EH (cell line): ENCODE measurements around the gene PAIP1.
"Not testable (repeated sequence)": the region's sequence is repeated elsewhere in the genome, so short reads cannot be mapped to it uniquely, and the experiment has no call there.

ENCODE experiments used
- DNase-seq: peaks from one replicate; pipeline ENCODE4 v3.0.0-alpha.2; 2015; ENCODE audit warnings: low read depth

PAIP1 gene

DNA sequence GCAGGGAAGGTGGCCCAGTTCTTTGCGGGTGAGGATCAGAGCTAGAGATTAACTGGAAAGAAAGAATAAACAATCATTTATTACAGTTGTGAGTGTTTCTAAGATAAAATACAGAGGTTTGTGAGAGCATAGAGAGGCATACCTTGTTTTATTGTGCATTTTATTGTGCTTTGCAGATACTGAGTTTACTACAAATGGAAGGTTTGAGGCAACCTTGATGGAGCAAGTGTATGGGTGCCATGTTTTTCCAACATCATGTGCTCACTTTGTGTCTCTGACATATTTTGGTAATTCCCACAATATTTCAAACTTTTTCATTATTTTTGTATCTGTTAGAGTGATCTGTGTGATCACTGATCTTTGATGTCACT, 41.2 kb downstream of the PAIP1 start:
- no peak for DNase-seq

- DNase-seq, result peak; percentile 97
These were observed 41.8 kb downstream of the PAIP1 start, which contains the start of gene C5orf34 for GRCh38 chr5:43514816-43515677. TSS of gene C5orf34 (minus strand) at chr5:43515148. CDS start at chr5:43509339, 5,809 bp downstream.

GRCh38 chr5:43514471-43514815, 42.4 kb downstream of the PAIP1 start:
- DNase-seq, result peak; percentile 81

DNA sequence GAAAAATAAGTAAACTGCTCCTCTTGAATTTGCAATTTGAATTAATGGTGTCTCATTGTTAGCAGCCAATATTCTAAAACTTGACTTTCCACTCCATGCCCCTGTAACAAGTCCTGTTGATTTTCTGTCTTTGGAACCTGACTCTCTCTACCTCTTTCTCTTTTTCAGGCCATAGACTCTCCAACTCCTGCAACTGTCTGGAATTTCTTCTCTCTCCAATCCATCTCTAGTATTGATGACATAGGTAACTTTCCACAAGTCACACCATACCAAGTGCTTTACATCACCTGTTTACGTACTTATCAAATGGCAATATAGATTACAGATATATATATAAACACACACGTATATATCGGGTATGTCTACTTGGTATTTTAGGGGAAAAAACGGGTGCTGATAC, 42.9 kb downstream of the PAIP1 start:
- no peak for DNase-seq

DNA sequence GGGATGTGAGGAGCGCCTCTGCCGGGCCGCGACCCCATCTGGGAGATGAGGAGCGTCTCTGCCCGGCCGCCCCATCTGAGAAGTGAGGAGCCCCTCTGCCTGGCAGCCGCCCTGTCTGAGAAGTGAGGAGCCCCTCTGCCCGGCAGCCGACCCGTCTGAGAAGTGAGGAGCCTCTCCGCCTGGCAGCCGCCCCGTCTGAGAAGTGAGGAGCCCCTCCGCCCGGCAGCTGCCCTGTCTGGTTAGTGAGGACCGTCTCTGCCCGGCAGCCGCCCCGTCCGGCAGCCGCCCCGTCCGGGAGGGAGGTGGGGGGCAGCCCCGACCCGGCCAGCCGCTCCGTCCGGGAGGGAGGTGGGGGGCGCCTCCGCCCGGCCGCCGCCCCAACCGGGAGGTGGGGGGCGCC, 45.8 kb downstream of the PAIP1 start:
- not testable (repeated sequence) for DNase-seq

DNA sequence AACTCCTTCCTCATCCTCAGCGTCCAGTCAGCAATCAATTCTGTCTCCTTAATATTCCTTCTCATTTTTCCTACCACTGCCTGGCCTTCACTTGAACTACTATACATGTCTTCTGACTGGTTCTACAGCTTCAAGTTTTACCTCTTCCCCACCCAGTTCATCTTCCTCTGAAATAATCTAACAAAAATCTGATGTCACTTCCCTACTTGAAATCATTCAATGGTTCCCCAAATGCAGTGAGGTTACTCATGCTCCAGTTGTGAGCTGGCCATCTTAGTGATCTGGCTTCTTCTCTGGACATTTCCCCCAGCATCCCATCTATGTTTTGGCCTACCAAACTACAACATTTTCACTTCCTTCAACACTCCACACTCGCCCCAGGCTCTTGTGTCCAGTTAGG, 58.3 kb downstream of the PAIP1 start:
- no peak for DNase-seq

- no peak for DNase-seq
These were observed 59.4 kb downstream of the PAIP1 start for GRCh38 chr5:43497311-43498104.

DNA sequence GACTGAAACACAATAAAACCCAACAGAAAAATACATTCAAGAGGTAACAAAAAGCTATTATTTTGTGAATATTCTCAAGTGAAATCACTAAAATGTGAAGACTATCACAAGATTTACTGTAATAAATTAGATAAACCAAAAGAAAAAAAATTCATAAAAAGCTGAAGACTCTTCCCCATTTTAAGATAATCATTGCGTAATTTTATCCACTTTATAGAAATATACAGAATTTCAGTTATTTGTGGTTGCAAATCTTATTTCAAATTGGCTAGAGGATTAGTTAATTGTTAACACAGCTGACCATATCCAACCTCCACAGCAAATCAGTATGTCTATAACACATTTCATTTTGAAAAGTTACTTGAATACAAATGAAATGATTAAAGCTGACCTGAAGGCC, 65.6 kb downstream of the PAIP1 start:
- DNase-seq, result no peak

GRCh38 chr5:43486353-43486752, 70.5 kb downstream of the PAIP1 start:
- no peak for DNase-seq

DNA sequence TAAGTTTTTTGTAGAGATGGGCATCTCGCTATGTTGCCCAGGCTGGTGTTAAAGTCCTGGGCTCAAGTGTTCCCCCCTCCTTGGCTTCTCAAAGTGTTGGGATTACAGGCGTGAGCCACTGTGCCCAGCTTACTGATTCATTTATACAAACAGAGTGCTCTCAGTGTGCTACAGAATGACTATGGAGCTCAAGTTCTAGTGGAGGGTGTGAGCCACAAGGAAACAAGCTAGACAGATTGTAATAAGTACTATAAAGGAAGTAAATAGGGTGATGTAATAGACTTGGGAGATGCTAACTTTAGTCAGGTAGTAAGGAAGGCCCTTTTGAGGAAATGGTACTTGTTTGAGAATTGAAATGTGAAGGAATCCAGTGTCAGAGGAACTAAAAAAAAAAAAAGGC, 71.5 kb downstream of the PAIP1 start:
- DNase-seq, result no peak

DNA sequence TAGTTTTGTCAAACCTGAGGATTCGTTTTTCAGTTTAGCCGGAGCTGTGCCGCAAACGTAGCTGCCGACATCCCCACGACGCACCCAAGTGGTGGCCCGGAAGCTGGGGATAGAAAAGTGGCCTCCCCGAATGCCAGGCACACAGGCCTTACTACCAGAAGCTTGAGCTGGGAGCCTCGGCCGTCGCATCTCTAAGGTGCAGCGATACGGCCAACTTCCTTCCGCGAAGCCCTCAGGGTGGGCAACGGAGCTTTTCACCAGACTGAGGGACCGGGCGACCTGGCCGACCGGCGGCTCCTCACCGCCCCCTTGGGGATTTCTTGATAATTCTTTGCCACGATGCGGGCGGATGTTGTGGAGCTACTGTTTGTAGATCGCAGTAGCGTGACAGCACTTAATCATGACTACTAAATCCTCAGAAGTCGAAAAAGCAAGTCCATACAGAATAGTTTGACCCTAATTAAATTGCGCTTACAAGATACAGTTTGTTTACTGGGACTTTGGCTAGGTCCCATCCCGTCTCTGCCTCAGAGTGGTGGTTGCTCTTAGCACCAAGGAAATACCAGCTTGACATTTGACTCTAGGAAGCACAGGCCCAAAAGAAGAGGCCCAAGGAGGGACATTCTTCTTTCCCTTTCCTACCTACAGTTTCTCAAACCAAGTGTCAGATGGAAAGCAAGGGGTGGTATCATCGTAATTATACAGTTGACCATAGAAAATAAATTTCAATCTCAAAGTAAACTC, 72.6 kb downstream of the PAIP1 start:
- peak; percentile 87 for DNase-seq

DNA sequence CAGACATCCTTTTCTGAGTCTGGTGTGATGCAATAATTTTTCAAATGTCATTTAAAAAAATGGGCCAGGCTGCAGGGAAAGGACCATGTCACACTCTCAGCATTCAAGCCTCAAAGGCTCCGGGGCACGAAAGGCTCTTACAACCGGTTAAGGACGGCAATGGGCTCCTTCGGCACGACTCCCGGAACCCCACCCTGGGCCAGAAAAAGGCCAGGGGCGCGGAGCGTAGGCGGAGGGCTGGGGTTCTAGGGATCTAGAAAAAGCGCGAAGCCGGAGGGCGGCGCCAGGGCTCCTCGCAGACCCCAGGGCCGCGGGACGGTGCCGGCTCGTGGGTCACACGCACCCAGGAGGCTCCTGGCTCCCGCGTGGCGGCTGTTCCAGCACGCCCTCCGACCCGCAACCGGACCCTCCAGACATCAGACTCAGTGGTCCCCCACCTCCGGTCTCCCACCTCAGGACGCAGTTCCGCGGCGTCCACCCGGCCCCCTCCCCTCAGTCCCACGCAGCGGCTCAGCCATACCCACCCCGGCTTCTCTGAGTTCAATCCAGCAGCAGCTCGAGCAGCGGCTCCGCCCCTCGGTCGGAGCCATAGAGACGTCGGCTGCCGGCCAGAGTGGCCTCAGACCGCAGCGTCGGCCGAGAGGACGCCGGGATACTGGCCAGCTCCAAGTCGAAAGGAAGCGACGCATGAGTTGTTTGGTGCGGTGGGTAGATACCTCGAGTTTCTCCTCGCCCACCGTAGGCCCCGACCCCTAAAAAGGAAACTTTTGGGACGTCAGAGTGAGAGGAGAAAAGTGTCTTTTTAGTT, 73.4 kb downstream of the PAIP1 start, which contains the start of gene TMEM267:
Gene TMEM267, minus strand, starts transcription at position 568 of the 808 bp plus-strand sequence. CDS start 29,896 bp downstream, outside the sequence.
- DNase-seq, result peak; percentile 94

GRCh38 chr5:43482490-43483297, 74.2 kb downstream of the PAIP1 start:
- peak; percentile 74 for DNase-seq
